ENCODE measurements around the gene CFAP43. TPM values are rescaled to one million over a fixed set of nuclear protein-coding genes. Genes with fewer than 3 reads are reported as not detected.

CFAP43 gene
- total and polyA plus RNA-seq, 4 donors, result 0.10 to 0.33 (median 0.15) TPM

- H3K4me3 ChIP-seq (ENCODE audit: low read depth in 1 of 3, low read length in 3 of 3), result peak overlapping the region; percentile 71 to 97 (median 80)
- H3K9me3 ChIP-seq (ENCODE audit: control insufficient read depth in 4 of 4, low read length in 3 of 4), result no peaks in the 10 kb centered on the region
- H3K27ac ChIP-seq (ENCODE audit: low read depth in 1 of 2, low read length in 2 of 2), result peak overlapping the region; percentile 99 to 100
- 53% methylated on average over 10 of the region's 10 CpGs for WGBS
- TF ChIP-seq NR2F2 (IDR thresholded peaks at IDR 0.05), result no peak
- no peak for TF ChIP-seq CTCF (IDR thresholded peaks at IDR 0.05; ENCODE audit: low read depth, low read length, missing input control)
- TF ChIP-seq RAD21 (IDR thresholded peaks at IDR 0.05), result no peak
- no peak for TF ChIP-seq HNF4G (IDR thresholded peaks at IDR 0.05)
- no peak for TF ChIP-seq EGR1 (IDR thresholded peaks at IDR 0.05; ENCODE audit: low read depth in 2 of 2)
- TF ChIP-seq YY1 (IDR thresholded peaks at IDR 0.05), result no peak
- no peak for TF ChIP-seq REST (IDR thresholded peaks at IDR 0.05)
- TF ChIP-seq TAF1 (conservative IDR thresholded peaks at IDR 0.05), result no peak
- no peak for TF ChIP-seq ZBTB33 (IDR thresholded peaks at IDR 0.05)
- no peaks in the 10 kb centered on the region for H3K27me3 ChIP-seq (ENCODE audit: control insufficient read depth in 4 of 4, insufficient read depth in 4 of 4, low read length in 3 of 4)
- peaks cover 0 to 4% (median 0%) of the 10 kb centered on the region in 4 donors for H3K36me3 ChIP-seq (ENCODE audit: control insufficient read depth in 4 of 4, insufficient read depth in 3 of 4, low read depth in 1 of 4, low read length in 3 of 4)
- peak overlapping the region; percentile 70 to 88 for H3K9ac ChIP-seq (ENCODE audit: low read depth in 1 of 2, low read length in 2 of 2)
- H3K4me1 ChIP-seq (ENCODE audit: control insufficient read depth in 4 of 4, insufficient read depth in 4 of 4, low read length in 3 of 4), result peaks cover 6 to 57% (median 39%) of the 10 kb centered on the region in 4 donors
- no peak for DNase-seq (ENCODE audit: low spot score)
Observed at GRCh38 chr10:104253606-104254410, 21.6 kb upstream of the CFAP43 start.

- peaks cover 6 to 51% (median 34%) of the 10 kb centered on the region in 4 donors for H3K4me1 ChIP-seq (ENCODE audit: control insufficient read depth in 4 of 4, insufficient read depth in 4 of 4, low read length in 3 of 4)
- peak overlapping the region; percentile 99 to 100 for H3K27ac ChIP-seq (ENCODE audit: low read depth in 1 of 2, low read length in 2 of 2)
- H3K4me3 ChIP-seq (ENCODE audit: low read depth in 1 of 3, low read length in 3 of 3), result no peak overlapping the region
- H3K36me3 ChIP-seq (ENCODE audit: control insufficient read depth in 4 of 4, insufficient read depth in 3 of 4, low read depth in 1 of 4, low read length in 3 of 4), result no peaks in the 10 kb centered on the region
- H3K9me3 ChIP-seq (ENCODE audit: control insufficient read depth in 4 of 4, low read length in 3 of 4), result no peaks in the 10 kb centered on the region
- no peaks in the 10 kb centered on the region for H3K27me3 ChIP-seq (ENCODE audit: control insufficient read depth in 4 of 4, insufficient read depth in 4 of 4, low read length in 3 of 4)
- H3K9ac ChIP-seq (ENCODE audit: low read depth in 1 of 2, low read length in 2 of 2), result no peak overlapping the region
- DNase-seq (ENCODE audit: low spot score), result no peak
- 51% methylated on average over 2 of the region's 2 CpGs for WGBS
- TF ChIP-seq RXRA (IDR thresholded peaks at IDR 0.05) (peak; percentile 37 to 68), MAX (IDR thresholded peaks at IDR 0.05) (peak; percentile 61), GABPA (IDR thresholded peaks at IDR 0.05 in 1 of 2, conservative IDR thresholded peaks at IDR 0.05 in 1 of 2) (no peak), ZBTB33 (IDR thresholded peaks at IDR 0.05) (peak; percentile 55), HNF4A (conservative IDR thresholded peaks at IDR 0.05) (peak; percentile 75 to 80), JUND (IDR thresholded peaks at IDR 0.05) (peak; percentile 34 to 80), NR2F2 (IDR thresholded peaks at IDR 0.05) (no peak), REST (IDR thresholded peaks at IDR 0.05) (peak; percentile 17), ATF3 (IDR thresholded peaks at IDR 0.05) (no peak), HNF4G (IDR thresholded peaks at IDR 0.05) (peak; percentile 19), RAD21 (IDR thresholded peaks at IDR 0.05) (peak; percentile 25 to 32), YY1 (IDR thresholded peaks at IDR 0.05) (peak; percentile 26), TAF1 (conservative IDR thresholded peaks at IDR 0.05) (no peak), SP1 (IDR thresholded peaks at IDR 0.05) (peak; percentile 63)
Observed at GRCh38 chr10:104253106-104253505, 20.9 kb upstream of the CFAP43 start.

Data from liver (tissue), 9 donors.